GM21360 (cell line): ENCODE results near the gene DIP2C.
"Not testable (repeated sequence)": the region's sequence is repeated elsewhere in the genome, so short reads cannot be mapped to it uniquely, and the experiment has no call there.

Experiments
- ATAC-seq: cut with Tn5 transposase; IDR thresholded peaks from one replicate; pipeline ENCODE4 v1.9.1; 2021; ENCODE audit warnings: mild to moderate bottlenecking, moderate library complexity; ENCODE audit not compliant: unreplicated experiment

Gene DIP2C

DNA sequence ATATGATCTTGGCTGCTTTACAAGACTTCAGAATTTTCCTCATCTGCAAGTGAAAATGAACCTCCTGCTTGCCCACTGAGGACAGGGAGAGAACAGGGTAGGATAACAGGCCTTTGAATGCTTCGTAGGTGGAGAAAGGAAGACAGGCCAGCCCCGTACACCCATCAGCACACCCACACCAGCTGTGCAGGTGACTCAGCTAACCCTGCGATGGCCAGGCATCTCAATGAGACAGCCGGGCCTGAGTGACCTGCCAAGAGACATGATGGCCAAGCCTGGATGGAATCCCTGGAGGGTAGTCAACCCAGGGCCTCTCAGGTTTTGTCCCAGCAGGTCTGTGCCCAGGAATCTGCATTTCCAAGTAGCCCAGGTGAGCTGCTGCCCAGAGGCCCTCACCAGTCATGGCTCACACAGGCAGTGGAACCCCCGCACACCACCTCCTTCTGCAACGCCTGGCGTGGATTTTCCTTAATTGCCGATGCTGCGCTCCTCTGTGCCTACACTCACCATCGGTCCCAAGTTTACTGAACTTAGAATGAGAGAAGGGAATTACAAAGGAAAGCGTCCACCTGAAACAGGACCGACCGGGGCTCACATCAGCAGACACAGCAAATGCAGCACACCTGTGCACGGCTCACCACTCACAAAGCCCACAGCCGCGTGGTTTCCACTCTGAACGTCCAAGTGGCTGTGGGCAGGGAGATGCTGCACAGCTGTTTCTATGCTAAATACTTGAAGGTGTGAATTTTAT lies 163.7 kb downstream of the DIP2C start:
- ATAC-seq: no peak

DNA sequence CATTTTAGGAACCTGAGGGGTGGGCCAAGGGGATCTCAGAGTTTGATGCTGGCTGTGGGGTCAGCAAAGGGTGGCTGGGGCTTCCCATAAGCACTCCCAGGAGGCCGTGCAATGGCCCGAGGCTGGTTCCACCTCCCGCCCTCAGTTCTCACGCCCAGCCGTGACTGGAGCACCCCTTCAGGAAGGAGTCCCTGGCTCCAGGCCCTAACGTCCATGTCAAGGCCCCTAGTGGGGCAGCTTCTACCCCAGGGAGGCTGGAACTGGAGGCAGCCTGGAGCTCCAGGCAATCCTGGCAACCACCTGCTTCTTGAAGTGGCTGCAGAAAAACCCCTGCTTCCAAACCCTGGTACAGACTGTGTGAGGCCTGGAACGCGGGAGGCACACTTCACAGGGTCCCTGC lies 165.5 kb downstream of the DIP2C start:
- ATAC-seq: no peak

DNA sequence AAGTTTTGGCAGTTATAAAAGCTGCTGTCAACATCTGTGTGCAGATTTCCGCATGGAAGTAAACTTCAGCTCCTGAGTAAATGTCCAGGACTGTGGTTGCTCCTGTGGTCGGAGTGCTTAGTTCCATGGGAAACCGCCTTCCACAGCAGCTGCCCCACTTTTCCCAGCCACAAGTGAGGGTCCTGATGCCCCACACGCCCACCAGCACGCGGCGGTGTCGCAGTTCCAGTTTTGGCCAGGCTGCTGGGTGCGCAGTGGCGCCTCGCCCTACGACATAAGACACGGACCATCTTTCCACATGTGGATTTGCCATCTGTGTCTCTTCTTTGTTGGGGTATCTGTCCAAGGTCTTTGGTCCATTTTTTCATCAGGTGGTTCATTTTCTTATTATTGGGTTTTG lies 167.1 kb downstream of the DIP2C start:
- ATAC-seq: no peak

DNA sequence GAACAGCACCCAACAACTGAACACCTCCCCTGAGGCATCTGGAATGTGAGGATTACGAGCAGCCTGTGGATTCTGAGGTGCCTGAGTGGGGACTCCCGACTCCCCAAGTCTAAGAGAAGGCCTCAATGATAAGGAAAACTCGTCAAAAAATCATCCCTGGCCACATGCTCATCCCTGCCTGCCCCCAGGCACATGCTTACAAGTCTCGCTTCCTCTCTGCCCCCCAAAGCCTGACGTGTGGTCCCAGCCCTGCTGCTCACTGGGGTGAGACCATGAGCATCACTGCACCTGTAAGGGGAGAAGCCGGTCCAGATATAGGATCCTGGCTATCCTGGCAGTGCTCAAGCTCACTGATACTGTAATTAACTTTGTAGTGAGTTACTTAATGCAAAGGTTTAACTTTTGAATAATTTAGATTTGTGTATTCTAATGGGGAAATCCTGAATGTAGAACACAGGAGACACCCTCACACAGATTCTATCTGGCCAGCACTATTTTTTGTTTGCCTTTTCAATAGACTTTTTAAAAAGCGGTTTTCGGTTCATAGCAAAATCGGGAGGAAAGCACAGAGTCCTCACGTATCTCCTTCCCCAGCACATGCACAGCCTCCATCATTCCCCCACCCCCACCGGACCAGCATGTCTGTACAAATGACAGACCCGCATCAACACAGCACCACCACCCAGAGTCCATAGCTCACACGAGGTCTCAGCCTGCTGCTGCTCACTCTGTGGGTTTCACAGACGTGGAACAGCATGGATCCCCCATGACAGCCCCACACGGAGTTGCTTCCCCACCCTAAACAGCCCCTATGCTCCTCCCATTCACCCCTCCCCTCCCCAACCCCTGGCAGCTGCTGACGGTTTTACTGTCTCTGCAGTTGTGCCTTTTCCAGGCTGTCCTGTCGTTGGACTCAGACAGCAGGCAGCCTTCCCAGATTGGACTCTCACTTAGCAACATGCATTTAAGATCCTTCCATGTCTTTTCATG lies 167.9 kb downstream of the DIP2C start:
- ATAC-seq: no peak

DNA sequence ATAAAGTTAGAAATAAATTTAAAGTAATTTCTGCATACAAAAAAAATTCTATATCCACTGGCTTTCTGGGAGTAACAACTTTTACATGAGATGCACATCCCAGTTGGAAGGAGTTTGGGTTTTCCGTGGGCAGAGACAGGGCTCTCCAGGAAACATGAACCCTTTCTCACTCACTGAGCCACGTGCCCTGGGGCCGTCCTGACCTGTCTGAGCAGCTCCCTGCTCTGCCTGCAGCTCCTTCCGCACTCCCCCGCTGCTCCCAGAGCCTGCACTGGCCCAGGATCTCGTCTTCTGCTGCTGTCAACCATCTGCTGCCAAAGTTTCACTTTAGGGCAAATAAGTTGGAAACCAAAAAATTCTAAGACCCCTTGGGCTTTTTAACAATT lies 169.1 kb downstream of the DIP2C start:
- ATAC-seq: no peak

DNA sequence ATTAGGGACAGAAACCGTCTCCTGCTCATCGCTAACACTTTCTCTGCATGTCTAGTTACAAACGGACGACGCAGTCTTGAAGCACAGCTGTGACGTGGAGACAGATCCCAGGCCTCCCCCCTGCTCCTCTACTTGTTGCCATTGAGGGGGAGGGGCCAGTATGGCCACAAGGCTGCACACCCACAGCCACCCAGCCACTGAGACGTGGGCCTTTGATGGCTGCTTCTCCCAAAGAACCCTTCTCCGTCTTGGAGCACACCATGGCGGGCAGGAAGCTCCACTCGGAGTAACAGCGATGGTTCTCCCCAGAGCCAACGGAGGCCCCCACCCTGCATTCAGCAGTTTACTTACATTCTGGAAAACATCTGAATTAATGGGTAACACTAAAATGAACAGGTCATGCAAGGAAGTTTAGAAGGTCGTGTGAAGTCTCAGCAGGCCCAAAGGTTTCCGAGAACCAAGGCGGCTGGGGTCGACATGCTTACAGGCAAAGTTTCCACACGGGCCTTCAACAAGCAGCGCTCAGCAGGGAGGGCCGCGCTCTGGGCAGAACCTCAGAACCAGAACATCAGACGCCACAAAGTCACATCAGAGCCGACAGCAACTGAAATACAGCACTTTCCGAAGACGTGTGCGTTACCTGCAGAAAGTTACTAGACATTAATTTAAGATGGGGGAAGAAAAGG lies 169.6 kb downstream of the DIP2C start:
- no peak for ATAC-seq

DNA sequence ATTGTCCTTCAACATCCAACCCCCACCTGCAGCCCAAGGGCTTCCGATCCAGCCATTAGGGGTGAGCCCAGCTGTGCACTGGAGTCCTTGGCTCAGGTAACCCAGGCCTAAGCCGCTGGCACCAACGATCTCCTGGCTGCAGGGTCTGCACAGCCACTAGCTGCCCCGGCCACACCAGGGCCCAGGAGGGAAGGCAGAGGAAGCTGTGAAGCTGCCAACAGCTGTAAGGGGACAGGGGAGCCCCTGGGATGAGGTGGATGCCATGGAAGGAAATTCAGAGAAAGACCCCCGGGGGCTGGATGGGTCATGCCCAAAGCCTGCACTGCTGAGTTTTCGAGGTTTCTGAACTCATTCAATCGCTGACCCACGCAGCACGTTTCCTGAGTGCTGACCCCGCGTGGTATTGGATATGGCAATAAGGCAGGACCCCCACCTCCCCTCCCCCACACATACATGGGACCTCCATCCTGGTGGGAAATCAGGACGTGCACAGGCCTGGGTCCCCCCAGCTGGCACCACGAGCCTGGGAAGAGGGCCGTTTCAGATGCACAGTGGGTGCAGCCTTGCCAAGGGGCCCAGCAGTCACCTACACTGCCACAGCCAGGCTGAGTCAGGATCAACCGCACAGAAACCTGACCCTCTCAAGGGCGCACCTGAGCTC lies 170.3 kb downstream of the DIP2C start:
- no peak for ATAC-seq

DNA sequence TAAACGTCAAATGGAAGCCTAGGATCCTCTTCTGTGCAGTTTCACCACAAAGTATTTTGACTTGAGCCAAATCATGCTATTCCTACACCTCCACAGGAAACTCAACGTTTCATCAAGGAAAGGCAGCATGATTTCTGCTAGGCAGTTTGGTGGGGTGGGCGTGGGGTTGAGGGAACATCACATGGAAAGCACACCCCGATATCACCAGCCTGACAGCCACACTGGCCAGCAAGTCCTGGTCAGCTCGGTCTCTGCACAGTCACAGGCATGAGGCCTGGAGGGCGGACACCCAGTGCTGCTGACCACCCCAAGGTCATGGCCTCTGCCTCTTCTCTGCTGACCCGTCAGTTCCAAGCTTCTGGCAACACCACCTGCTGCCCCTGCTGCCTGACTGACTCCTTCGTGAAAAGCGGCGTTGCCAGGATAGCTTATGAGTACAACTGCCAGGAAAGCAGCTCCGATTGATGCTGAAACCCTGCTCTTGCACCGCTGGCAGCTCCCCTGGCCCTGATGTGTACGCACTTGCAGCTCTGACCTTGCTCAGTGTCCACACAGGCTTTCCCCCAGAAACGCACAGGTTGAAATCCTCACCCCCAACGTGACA lies 171.5 kb downstream of the DIP2C start:
- no peak for ATAC-seq

DNA sequence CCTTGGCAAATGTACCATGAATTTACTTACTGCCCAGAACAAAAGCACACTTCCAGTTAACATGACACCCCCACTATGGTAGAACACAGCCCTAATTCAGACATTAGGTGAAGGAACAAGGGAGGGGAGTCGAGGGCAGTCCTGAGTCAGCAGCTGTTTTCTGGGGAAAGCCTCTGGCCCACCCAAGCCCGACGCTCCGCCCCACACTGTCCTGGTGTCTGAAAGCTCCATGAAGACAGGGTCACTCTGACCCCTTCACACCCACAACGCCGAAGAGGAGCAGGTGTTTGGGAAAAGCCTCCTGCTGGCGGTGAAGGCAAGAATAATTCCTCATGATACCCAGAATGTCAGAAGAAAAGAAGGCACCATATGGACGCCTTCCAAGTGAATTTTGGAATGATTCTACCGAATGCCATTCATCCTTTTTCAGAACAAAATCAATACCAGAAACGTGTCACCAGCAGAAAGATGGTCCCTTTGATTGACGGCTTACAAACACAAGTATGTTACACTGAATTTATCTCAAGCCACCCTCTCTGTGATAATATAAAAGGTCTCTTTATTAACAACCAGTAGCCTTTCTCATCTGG lies 172.1 kb downstream of the DIP2C start:
- no peak for ATAC-seq

DNA sequence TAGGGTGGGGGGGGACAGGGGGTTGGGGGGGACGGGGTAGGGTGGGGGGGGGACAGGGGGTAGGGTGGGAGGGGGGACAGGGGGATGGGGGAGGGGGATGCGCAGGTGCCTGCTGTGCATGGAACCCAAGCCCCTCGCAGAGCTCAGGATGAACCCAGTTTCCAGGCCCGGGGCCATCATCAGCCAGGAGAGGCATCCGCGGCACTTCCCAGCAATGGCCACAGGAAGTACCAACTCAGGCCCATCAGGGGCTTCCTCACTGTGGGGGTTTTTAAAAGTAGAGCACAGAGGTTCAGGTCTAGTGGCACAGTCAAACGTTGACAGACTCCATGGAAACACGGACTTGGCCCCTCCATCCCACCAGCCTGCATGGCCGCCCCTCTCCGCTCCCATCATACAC lies 172.7 kb downstream of the DIP2C start:
- no peak for ATAC-seq

DNA sequence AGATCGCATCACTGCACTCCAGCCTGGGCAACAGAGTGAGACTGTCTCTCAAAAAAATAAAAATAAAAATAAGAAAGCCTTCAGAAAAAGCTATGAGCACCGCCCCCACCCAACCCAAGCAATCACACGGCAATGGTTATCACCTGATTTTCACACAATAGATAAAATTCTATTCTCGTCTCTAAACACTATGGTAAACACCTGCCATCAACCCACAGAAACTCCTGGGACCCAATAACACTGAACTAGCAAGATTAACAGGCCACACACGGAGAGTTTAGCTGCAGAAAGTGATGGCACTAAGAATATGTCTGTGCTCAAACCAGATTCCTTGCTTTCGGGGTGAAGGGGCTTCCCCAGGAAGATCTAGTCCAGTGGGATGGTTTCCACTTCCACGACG lies 173.8 kb downstream of the DIP2C start:
- ATAC-seq: peak; percentile 73

DNA sequence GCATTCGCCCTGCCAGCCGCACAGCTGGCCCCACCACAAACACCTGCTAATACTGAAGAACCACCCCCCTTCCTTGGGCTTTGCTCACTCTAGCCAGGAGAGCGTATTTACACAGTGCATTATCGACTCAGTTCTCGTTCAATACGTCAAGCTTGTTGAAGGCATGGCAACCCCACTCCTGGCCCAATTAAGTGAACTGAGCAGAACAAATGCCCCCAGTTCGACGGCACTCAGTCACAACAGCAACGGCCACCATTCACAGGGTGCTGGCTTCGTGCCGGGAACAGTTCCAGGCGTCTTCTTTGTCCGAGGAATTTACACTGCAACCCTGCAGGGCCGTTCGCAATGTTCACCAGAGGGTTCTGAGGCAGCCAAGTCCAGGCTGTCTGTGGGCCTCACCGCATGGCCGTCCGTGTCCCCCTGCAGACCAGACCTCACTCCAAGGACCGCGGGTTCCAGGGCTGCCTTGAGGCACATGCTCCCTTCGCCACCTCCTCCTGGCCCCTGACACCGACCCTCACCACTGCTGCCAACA lies 175.3 kb downstream of the DIP2C start:
- ATAC-seq: no peak

DNA sequence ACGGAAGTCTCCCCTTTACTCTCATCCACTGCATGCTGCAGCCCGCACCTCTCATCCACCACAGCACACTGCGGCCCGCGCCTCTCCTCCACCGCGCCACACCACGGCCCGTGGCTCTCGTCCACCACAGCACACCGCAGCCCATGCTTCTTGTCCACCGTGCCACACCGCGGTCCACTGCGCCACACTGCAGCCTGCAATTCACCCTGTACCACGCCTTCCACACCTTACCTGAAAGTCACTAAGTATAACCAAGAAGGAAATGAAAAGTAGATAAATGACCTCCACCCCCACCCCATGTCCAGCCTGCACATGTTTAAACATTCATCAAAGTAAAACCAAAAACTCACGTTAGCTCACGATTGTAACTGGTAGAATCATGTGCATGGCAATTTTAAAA lies 176.1 kb downstream of the DIP2C start:
- no peak for ATAC-seq

DNA sequence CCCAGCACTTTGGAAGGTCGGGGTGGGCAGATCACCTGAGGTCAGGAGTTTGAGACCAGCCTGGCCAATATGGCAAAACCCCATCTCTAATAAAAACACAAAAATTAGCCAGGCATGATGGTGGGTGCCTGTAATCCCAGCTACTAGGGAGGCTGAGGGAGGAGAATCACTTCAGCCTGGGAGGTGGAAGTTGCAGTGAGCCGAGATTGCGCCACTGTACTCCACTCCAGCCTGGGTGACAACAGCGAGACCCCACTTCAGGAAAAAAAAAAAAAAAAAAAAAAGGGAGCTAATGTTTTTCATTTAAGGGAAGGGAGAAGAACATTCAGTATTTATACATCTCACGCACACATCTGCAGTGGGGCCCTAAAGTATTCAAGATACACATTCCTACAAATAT lies 176.8 kb downstream of the DIP2C start:
- ATAC-seq: not testable (repeated sequence)

DNA sequence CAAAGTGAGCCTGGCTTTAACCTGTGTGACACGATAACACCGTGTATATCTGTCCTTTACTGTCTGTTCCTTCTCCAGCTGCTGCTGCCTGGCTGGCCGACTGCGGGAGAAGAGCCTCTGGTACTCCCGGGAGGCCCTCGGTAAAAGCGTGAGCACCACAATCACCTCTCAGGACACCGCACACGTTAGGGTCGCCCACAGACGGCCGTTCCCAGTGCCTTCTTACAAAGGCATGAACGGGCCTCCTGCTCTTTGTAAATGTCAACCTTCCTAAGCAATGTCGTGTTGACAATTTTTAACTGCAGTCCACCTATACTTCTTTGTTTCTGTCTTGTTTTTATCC lies 177.6 kb downstream of the DIP2C start:
- ATAC-seq: no peak

DNA sequence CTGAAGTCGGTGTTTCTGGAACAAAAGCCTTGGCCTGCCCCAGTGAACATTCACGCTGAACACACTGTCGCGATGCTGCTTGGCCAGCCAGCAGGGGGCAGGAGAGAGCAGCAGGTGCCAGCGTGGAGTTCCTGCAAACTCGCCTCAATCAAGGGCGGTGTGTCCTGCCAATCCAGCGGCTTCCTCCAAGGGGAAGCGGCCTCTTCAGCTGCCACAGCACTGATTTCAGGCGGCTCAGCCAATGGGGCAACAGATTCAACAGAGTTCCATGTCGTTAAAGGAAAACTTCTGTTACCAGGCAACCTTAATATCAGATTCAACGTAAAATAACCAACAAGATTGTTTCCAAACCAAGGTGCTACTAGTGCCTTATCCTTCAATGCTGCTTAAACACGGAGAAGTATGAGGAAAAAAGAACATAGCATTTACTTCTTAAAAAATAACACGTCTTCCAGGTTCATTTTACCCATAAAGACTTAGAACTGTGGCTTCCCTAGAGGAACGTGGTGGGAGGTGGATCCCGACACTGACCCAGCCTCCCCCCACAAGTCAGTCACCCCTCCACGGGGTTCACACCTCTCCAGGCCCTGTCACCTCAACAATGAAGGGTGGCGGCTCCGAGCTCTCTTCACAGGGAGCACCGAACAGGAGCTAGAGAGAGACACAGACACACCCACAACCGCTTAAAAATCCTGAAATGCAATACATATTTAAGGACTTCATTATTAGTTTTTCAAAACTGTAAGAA lies 178.2 kb downstream of the DIP2C start:
- ATAC-seq: peak; percentile 43

DNA sequence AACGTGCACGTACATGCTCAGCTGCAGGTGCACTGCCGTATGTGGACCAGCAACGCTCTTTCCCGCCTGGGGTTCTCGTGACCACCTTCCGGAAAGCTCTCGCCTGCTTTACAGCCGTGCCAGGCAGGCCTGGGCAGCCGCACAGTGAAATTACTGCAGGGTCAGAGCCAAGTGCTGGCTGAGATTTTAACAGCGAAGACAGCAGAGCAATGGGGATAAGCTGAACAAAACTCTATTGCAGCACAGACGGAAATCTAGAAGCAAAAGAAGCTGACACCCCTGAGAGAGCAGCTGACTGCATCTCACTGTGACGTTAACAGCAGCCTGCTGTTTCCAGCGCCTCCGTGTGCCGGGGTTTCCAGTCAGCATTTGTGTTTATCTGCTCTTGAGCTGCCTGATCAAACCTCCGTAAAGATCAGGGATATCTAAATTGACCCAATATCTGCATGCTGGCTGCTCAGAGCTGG lies 179.0 kb downstream of the DIP2C start:
- no peak for ATAC-seq

DNA sequence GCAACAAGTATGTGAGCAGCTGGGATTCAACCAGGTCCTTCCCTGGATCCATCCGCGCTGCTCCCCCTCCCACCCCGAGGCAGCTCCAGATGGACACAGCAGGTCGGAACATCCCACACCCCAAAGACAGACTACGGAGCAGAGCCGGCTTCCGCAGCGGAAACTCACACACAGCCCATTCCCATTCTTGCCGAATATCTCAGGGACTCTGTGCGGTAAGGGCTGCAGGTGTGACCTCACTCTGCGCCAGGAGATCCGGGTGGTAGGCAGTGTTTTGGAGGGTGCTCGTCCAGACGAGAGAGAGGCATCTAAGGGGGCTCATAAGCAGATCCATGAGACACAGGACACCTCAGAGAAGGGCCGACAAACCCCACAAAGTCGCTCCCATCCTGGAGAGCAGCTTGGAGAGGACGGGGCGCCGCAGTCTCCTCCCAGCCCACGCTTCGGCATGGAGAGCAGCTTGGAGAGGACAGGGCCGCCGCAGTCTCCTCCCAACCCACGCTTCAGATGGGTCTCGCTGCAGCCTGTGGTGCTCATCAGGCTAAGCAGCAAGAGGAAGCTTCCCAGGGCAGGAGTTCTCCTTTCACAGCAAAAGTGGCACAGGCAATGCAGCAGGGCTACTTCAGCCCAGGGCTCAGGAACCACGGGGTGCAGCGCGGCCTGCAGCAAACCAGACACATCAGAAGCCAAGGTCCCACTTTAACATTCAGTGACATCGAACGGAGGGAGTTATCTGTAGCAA lies 179.9 kb downstream of the DIP2C start:
- ATAC-seq: no peak

DNA sequence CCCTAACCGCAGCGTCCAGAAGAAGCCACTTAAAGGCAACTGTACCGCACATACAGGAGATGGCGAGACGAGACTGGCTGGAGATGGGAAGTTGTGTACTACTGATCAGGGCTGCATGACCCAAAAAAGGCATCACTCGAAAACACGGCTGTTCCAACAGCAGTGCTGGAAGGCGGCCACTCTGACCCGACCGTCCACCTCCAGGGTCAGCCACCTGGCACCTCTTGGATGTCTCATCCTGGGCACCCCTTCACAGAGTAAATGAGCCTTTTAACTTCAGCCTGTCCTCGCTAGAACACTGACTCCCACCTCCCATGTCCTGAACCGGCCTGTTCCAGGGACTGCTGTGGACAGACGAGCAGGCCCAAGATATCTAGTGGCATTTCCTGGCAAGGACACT lies 180.7 kb downstream of the DIP2C start:
- ATAC-seq: no peak
